ENCODE data around the gene TMEM54.
"Not testable (repeated sequence)": the region's sequence is repeated elsewhere in the genome, so short reads cannot be mapped to it uniquely, and the experiment has no call there.

Gene TMEM54

DNA sequence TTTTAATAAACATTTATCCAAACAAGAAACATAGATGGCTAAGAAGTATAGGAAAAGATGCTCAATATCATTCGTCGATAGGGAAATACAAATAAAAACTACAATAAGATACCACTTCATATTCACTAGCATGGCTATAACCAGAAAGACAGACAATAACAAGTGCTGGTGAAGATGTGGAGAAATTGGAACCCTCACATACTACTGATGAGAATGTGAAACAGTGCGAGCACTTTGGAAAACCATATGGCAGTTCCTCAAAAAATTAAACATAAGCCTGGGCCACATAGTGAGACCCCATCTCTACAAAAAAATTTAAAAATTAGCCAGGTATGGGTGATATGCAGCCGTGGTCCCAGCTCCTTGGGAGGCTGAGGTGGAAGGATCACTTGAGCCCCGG, 9.1 kb upstream of the TMEM54 start:
- H3K27ac ChIP-seq (replicated peaks) = no peak overlapping the region
- peaks cover 4% of the 10 kb centered on the region for H3K27me3 ChIP-seq (ENCODE audit: insufficient read depth, poor library complexity, severe bottlenecking)
- TF ChIP-seq, protein P1, sequence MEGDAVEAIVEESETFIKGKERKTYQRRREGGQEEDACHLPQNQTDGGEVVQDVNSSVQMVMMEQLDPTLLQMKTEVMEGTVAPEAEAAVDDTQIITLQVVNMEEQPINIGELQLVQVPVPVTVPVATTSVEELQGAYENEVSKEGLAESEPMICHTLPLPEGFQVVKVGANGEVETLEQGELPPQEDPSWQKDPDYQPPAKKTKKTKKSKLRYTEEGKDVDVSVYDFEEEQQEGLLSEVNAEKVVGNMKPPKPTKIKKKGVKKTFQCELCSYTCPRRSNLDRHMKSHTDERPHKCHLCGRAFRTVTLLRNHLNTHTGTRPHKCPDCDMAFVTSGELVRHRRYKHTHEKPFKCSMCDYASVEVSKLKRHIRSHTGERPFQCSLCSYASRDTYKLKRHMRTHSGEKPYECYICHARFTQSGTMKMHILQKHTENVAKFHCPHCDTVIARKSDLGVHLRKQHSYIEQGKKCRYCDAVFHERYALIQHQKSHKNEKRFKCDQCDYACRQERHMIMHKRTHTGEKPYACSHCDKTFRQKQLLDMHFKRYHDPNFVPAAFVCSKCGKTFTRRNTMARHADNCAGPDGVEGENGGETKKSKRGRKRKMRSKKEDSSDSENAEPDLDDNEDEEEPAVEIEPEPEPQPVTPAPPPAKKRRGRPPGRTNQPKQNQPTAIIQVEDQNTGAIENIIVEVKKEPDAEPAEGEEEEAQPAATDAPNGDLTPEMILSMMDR (IDR thresholded peaks at IDR 0.05; ENCODE audit: insufficient read depth, low read length) = no peak
- TF ChIP-seq GABPA (IDR thresholded peaks at IDR 0.05; ENCODE audit: low read depth) (no peak), POLR2AphosphoS5 (IDR thresholded peaks at IDR 0.05; ENCODE audit: low read depth) (no peak), SPI1 (IDR thresholded peaks at IDR 0.05; ENCODE audit: borderline replicate concordance, low read depth) (no peak)
- TF ChIP-seq, protein P2, sequence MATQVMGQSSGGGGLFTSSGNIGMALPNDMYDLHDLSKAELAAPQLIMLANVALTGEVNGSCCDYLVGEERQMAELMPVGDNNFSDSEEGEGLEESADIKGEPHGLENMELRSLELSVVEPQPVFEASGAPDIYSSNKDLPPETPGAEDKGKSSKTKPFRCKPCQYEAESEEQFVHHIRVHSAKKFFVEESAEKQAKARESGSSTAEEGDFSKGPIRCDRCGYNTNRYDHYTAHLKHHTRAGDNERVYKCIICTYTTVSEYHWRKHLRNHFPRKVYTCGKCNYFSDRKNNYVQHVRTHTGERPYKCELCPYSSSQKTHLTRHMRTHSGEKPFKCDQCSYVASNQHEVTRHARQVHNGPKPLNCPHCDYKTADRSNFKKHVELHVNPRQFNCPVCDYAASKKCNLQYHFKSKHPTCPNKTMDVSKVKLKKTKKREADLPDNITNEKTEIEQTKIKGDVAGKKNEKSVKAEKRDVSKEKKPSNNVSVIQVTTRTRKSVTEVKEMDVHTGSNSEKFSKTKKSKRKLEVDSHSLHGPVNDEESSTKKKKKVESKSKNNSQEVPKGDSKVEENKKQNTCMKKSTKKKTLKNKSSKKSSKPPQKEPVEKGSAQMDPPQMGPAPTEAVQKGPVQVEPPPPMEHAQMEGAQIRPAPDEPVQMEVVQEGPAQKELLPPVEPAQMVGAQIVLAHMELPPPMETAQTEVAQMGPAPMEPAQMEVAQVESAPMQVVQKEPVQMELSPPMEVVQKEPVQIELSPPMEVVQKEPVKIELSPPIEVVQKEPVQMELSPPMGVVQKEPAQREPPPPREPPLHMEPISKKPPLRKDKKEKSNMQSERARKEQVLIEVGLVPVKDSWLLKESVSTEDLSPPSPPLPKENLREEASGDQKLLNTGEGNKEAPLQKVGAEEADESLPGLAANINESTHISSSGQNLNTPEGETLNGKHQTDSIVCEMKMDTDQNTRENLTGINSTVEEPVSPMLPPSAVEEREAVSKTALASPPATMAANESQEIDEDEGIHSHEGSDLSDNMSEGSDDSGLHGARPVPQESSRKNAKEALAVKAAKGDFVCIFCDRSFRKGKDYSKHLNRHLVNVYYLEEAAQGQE (IDR thresholded peaks at IDR 0.05; ENCODE audit: insufficient replicate concordance, low read depth) = no peak
- DNase-seq (ENCODE audit: low read depth in 1 of 2, low spot score in 1 of 2) = no peak
- no peak overlapping the region for H3K4me3 ChIP-seq (replicated peaks; ENCODE audit: insufficient read depth, low read length)

DNA sequence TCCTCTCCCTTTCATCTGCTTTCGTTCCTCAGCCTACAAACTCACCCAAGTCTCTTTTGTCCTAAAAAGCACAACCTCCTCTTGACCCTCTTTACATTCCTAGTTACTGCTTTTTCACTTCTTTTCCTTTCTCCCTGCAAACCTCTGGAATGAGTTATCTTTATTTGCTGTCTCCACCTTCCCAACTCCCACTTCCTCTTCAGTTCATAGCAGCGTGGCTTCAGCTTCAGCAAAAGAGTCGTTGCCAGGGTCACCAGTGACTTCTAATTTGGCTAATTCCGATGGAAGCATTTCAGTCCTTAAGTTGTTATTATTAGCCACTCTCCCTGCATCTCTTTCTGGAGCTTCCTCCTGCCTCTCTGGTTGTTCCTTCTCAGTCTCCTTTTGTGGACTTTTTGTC, 6.2 kb upstream of the TMEM54 start:
- no peak for DNase-seq (ENCODE audit: low read depth in 1 of 2, low spot score in 1 of 2)
- peaks cover 15% of the 10 kb centered on the region for H3K27me3 ChIP-seq (ENCODE audit: insufficient read depth, poor library complexity, severe bottlenecking)
- TF ChIP-seq SPI1 (IDR thresholded peaks at IDR 0.05; ENCODE audit: borderline replicate concordance, low read depth) (peak; percentile 32; the same call in 1 of the 2 replicates), GABPA (IDR thresholded peaks at IDR 0.05; ENCODE audit: low read depth) (no peak)
- no peak overlapping the region for H3K27ac ChIP-seq (replicated peaks)
- H3K4me3 ChIP-seq (replicated peaks; ENCODE audit: insufficient read depth, low read length) = no peak overlapping the region

DNA sequence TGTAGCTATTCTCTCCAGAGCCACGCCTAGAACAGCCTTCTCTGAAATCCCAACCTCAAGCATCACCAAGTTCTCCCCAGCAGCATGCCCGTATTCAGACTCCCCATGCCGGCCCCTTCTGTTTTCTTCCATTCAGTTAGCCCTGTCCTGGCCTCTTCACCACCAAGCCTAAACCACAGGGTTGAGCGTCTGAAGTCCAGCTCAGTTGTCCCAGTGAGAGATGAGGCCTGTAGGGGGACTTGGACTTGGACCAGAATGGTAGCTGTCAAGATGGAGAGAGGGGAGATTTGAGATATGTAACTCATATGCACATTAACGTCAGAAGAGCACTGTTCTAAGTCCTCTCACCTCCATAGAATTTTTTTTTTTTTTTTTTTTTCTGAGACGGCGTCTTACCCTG, 5.5 kb upstream of the TMEM54 start:
- Histone ChIP-seq H3K4me3 (replicated peaks; ENCODE audit: insufficient read depth, low read length) (no peak overlapping the region), H3K27me3 (ENCODE audit: insufficient read depth, poor library complexity, severe bottlenecking) (peaks cover 17% of the 10 kb centered on the region), H3K27ac (replicated peaks) (no peak overlapping the region)
- DNase-seq (ENCODE audit: low read depth in 1 of 2, low spot score in 1 of 2) = no peak
- TF ChIP-seq, protein P2 (IDR thresholded peaks at IDR 0.05; ENCODE audit: insufficient replicate concordance, low read depth) = no peak
- no peak for TF ChIP-seq SPI1 (IDR thresholded peaks at IDR 0.05; ENCODE audit: borderline replicate concordance, low read depth)
- no peak for TF ChIP-seq POLR2AphosphoS5 (IDR thresholded peaks at IDR 0.05; ENCODE audit: low read depth)
- TF ChIP-seq GABPA (IDR thresholded peaks at IDR 0.05; ENCODE audit: low read depth) = no peak

DNA sequence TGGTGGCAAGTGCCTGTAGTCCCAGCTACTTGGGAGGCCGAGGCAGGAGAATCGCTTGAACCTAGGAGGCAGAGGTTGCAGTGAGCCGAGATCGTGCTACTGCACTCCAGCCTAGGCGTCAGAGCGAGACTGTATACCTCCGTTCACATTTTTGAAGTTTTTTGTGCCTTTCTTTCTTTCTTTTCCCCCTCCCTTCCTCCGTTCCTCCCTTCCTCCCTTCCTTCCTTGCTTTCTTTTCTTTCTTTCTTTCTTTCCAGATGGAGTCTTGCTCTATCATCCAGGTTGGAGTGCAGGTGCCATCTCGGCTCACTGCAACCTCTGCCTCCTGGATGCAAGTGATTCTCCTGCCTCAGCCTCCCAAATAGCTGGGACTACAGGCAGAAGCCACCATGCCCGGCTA, 4.4 kb upstream of the TMEM54 start:
- peaks cover 24% of the 10 kb centered on the region for H3K27me3 ChIP-seq (ENCODE audit: insufficient read depth, poor library complexity, severe bottlenecking)
- not testable (repeated sequence) for H3K4me3 ChIP-seq (replicated peaks; ENCODE audit: insufficient read depth, low read length); H3K27ac ChIP-seq (replicated peaks); DNase-seq (ENCODE audit: low read depth in 1 of 2, low spot score in 1 of 2)

DNA sequence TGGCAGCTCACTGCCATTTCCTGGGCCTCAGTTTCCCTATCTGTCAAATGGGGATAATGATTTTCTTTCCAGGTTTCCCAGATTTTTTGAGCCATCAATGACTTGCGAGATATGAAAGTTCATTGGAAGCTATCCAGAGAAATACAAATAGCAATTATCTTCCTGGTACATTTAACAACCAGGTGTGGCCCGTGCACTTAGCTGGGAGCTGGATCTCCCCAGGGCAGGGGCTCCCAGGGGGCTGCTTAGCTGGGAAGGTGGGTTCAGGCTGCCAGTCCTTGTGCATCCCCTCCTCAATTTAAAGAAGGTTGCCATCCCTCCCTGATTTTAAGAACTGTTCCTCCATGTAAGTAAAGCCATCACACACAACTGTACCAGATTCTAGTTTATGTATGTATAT, 3.6 kb upstream of the TMEM54 start:
- Histone ChIP-seq H3K4me3 (replicated peaks; ENCODE audit: insufficient read depth, low read length) (no peak overlapping the region), H3K27me3 (ENCODE audit: insufficient read depth, poor library complexity, severe bottlenecking) (peaks cover 32% of the 10 kb centered on the region), H3K27ac (replicated peaks) (no peak overlapping the region)
- TF ChIP-seq GABPA (IDR thresholded peaks at IDR 0.05; ENCODE audit: low read depth) (no peak), SPI1 (IDR thresholded peaks at IDR 0.05; ENCODE audit: borderline replicate concordance, low read depth) (no peak), POLR2AphosphoS5 (IDR thresholded peaks at IDR 0.05; ENCODE audit: low read depth) (no peak)
- TF ChIP-seq, protein P2 (IDR thresholded peaks at IDR 0.05; ENCODE audit: insufficient replicate concordance, low read depth) = no peak
- TF ChIP-seq, protein P1 (IDR thresholded peaks at IDR 0.05; ENCODE audit: insufficient read depth, low read length) = no peak
- DNase-seq (ENCODE audit: low read depth in 1 of 2, low spot score in 1 of 2) = no peak
